Osteocyte (in vitro differentiated cells): Measurements from ENCODE around the gene KCTD13. TPM values are rescaled to one million over a fixed set of nuclear protein-coding genes. Genes with fewer than 3 reads are reported as not detected.

Experiments
- DNase-seq: peaks from one replicate; pipeline ENCODE4 v3.0.0; 2021; ENCODE audit warnings: mixed read lengths; ENCODE audit not compliant: unreplicated experiment; ENCODE audit errors: extremely low spot score
- H3K27ac Mint-ChIP-seq: one replicate; pipeline ENCODE4 v1.8.0; 2021; ENCODE audit warnings: mild to moderate bottlenecking, mixed read lengths; ENCODE audit not compliant: unreplicated experiment
- H3K27me3 Mint-ChIP-seq: one replicate; pipeline ENCODE4 v1.8.0; 2021; ENCODE audit warnings: mixed read lengths; ENCODE audit not compliant: unreplicated experiment
- H3K36me3 Mint-ChIP-seq: one replicate; pipeline ENCODE4 v1.8.0; 2021; ENCODE audit warnings: mixed read lengths; ENCODE audit not compliant: unreplicated experiment
- H3K4me1 Mint-ChIP-seq: one replicate; pipeline ENCODE4 v1.8.0; 2021; ENCODE audit warnings: mixed read lengths; ENCODE audit not compliant: unreplicated experiment
- H3K4me3 Mint-ChIP-seq: one replicate; pipeline ENCODE4 v1.8.0; 2021; ENCODE audit warnings: mild to moderate bottlenecking, moderate library complexity, mixed read lengths; ENCODE audit not compliant: unreplicated experiment
- H3K9me3 Mint-ChIP-seq: one replicate; pipeline ENCODE4 v1.8.0; 2021; ENCODE audit warnings: mixed read lengths; ENCODE audit not compliant: unreplicated experiment
- total RNA-seq: library from RNA; stranded (reverse); gene quantifications from 2 replicates; pipeline ENCODE4 v1.2.1, GENCODE V29; 2021
- TF ChIP-seq, protein P1 (sequence below): fragments of 200-600 bp; sonication (generic); IDR thresholded peaks from 2 replicates; pipeline ENCODE4 v1.5.0; 2021; ENCODE audit warnings: antibody characterized with exemption, mild to moderate bottlenecking, moderate library complexity

KCTD13 gene
- total RNA-seq, 1 donor from 2014 or later, result 22.3 TPM

DNA sequence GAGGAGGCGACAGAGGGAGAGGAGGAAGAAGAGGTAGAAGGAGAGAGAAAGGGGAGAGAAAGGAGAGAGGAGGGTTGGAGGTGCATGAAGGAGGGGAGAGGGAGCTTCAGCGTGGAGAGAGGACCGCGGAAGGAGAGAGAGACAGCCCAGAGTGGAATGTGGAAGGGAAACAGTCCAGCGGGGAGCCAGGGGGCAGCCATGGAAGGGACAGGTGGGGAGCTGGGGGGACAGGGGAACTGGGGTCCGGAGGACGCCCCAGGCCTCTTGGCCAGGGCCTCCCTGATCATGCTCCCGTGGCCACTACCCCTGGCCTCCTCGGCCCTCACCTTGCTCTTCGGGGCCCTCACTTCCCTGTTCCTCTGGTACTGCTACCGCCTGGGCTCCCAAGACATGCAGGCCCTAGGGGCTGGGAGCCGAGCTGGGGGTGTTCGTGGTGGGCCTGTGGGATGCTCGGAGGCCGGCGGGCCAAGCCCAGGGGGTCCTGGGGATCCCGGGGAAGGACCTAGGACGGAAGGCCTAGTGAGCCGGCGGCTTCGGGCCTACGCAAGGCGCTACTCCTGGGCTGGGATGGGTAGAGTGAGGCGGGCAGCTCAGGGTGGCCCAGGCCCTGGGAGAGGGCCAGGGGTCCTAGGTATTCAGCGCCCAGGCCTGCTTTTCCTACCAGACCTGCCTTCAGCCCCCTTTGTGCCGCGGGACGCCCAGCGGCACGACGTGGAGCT is 25.0 kb downstream of the KCTD13 start:
- Mint-ChIP-seq H3K27me3 (peaks cover 19% of the 10 kb centered on the region), H3K4me1 (peaks cover 17% of the 10 kb centered on the region), H3K9me3 (no peaks in the 10 kb centered on the region), H3K4me3 (peak overlapping the region; percentile 86), H3K27ac (no peak overlapping the region), H3K36me3 (no peaks in the 10 kb centered on the region)
- TF ChIP-seq, protein P1, sequence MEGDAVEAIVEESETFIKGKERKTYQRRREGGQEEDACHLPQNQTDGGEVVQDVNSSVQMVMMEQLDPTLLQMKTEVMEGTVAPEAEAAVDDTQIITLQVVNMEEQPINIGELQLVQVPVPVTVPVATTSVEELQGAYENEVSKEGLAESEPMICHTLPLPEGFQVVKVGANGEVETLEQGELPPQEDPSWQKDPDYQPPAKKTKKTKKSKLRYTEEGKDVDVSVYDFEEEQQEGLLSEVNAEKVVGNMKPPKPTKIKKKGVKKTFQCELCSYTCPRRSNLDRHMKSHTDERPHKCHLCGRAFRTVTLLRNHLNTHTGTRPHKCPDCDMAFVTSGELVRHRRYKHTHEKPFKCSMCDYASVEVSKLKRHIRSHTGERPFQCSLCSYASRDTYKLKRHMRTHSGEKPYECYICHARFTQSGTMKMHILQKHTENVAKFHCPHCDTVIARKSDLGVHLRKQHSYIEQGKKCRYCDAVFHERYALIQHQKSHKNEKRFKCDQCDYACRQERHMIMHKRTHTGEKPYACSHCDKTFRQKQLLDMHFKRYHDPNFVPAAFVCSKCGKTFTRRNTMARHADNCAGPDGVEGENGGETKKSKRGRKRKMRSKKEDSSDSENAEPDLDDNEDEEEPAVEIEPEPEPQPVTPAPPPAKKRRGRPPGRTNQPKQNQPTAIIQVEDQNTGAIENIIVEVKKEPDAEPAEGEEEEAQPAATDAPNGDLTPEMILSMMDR, result no peak
- DNase-seq, result no peak

DNA sequence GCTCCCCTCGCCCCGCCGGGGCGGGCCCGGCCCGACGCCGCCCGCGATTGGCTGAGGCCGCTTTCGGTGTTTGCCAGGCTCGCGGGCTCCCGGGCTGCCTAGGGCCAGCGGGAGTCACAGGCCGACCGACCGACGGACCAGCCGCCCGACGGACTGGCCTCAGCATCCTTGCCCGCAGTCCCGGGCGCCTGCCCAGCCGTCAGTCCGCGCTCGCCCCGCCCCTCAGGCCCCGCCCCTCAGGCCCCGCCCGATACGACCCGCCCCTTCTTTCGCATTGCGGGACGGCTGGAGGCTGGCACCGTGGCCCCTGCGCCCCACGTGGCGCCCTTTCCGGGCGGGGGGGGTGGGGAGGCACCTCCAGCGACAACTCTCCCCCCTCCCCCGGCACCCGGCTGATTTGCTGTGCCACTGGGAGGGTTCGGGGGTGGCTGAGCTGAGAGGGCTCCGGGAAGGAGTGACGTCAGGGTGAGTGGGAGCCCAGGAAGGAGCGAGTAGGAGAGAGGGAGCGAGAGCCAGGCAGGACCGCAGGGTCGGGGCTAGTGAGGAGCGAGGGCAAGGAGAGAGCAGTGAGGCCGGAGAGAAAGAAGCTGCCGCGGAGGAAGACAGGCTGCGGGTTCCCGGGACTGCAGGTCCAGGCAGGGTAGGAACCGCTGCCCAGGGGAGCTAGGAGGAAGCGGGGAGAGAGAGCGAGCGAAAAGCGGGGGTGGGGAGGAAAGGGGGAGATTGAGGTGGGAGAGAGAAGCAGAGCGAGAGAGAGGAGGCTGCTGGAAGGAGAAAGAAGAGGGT is 25.7 kb downstream of the KCTD13 start, which contains the start of gene ASPHD1:
Gene ASPHD1, plus strand, starts transcription at position 387 of the 786 bp plus-strand sequence. CDS start 484 bp downstream, outside the sequence.
- DNase-seq, result peak; percentile 91
- Mint-ChIP-seq H3K27ac (peak within 1 kb of the TSS; percentile 23), H3K36me3 (no peaks in the 10 kb centered on the region), H3K4me3 (peak within 1 kb of the TSS; percentile 86), H3K9me3 (no peaks in the 10 kb centered on the region), H3K4me1 (peaks cover 17% of the 10 kb centered on the region), H3K27me3 (peaks cover 19% of the 10 kb centered on the region)
- TF ChIP-seq, protein P1, result no peak

DNA sequence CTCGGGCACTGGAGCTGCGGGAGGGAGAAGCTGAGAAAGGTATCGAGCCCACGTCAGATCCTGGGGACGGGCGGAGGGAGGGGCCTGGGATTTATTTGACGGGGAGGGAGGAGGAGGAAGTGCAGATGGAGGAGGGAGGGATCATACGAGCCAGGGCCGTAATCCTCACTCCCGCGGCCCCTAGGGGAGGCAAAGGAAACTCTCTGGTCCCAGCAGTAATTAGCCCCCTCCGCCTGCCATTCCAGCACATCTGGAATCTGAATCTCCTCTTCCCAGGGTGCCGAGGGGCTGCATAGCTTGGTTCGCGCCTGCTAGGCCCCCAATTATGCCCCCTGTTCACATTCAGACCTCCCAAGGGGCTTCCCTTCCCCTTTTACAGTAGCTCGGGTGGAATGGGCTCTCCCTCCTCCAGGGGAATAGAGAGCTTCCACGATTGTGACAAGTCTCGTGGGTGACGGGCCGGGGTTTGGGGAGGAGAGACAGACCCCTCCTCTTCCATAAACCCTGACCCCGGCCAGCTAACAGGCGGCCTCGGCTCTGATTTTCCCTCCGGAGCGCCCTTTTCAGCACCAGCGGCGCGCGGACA is 26.4 kb downstream of the KCTD13 start, which contains the start of gene SEZ6L2:
Gene SEZ6L2, minus strand, starts transcription at position 35 of the 586 bp plus-strand sequence. CDS start 531 bp downstream, outside the sequence.
- Mint-ChIP-seq H3K9me3 (no peaks in the 10 kb centered on the region), H3K27ac (peak within 1 kb of the TSS; percentile 23), H3K36me3 (no peaks in the 10 kb centered on the region), H3K27me3 (peaks cover 19% of the 10 kb centered on the region), H3K4me3 (peak within 1 kb of the TSS; percentile 86), H3K4me1 (peaks cover 17% of the 10 kb centered on the region)
- TF ChIP-seq, protein P1, result no peak
- no peak for DNase-seq

DNA sequence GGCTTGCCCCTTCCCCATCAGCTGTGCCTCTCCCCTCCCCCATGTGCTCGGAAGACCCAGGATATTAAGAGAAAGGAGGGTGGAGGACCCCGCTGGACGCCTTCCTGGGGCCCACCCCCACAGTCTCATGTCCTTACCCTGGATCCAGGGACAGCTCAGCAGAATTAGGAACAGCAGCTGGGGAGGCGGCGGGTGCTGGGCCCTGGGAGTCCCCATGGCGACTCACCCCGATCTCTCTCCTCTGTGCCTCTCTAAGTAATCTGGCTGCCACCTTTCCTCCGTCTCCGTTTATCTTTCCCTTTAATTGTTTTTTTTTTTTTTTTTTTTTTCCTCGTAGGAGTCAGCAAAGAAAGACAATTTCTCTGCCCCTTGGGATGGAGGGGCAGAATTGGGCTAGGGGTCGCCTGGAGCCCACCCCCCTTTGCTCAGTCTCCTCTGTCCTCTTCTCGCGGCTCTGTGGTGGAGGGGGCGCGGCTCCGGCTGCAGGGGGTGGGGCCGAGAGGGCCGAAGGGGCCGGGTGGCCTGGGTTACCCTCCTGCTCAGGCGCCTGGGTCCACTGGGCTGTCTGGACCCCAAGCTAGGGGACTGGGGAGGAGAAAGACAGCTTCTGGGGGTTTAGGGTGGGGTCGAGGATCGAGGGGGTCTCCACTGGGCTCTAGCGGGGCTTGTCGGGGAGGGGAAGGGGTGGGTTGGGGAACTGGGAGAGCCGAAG is 27.1 kb downstream of the KCTD13 start:
- no peak for DNase-seq
- Mint-ChIP-seq H3K36me3 (no peaks in the 10 kb centered on the region), H3K27me3 (peaks cover 19% of the 10 kb centered on the region), H3K27ac (peak overlapping the region; percentile 23), H3K4me1 (peaks cover 17% of the 10 kb centered on the region), H3K9me3 (no peaks in the 10 kb centered on the region), H3K4me3 (peak overlapping the region; percentile 73)
- TF ChIP-seq, protein P1, result no peak
